ENCODE results near the gene LTBP3. TPM values are rescaled to one million over a fixed set of nuclear protein-coding genes. Genes with fewer than 3 reads are reported as not detected.
A peak's percentile ranks its signal among the peaks of the same experiment; 100 is the strongest.

The LTBP3 gene
- total RNA-seq, 3 donors from 2014 or later: 63.0 to 98.9 (median 95.7) TPM

DNA sequence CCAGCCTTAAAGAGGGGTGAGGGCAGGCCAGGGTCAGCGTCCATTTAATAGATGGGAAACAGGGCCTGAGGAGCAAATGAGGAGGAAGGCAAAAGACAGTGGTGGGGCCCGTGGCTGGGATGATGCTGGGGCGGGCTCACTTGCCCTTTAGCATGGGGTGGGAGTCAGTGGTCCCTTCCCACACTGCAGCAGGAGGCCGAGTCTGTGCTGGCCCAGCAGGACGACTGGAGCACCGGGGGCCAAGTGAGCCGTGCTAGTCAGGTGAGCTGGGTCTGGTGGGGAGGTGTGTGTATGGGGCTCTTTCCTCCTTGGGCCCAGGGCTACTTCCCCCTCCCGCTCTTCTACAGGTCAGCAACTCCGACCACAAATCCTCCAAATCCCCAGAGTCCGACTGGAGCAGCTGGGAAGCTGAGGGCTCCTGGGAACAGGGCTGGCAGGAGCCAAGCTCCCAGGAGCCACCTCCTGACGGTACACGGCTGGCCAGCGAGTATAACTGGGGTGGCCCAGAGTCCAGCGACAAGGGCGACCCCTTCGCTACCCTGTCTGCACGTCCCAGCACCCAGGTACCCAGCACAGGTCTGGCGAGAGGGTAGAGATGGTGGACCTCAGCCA, 20.4 kb downstream of the LTBP3 start:
- Histone ChIP-seq H3K4me1 (peaks cover 6 to 12% of the 10 kb centered on the region in 2 donors), H3K9me3 (no peaks in the 10 kb centered on the region), H3K36me3 (no peaks in the 10 kb centered on the region), H3K27ac (peak overlapping the region in 1 of 2 donors; percentile 19), H3K4me3 (no peak overlapping the region), H3K27me3 (no peaks in the 10 kb centered on the region)
- intact Hi-C loops (cut with DNase I; ENCODE audit: low total_unique reads): no loop called here
- no peak for DNase-seq (ENCODE audit: low spot score in 2 of 2)
- TF ChIP-seq POLR2A (IDR thresholded peaks at IDR 0.05): no peak
- TF ChIP-seq POLR2AphosphoS5 (IDR thresholded peaks at IDR 0.05): no peak
- TF ChIP-seq, protein P1, sequence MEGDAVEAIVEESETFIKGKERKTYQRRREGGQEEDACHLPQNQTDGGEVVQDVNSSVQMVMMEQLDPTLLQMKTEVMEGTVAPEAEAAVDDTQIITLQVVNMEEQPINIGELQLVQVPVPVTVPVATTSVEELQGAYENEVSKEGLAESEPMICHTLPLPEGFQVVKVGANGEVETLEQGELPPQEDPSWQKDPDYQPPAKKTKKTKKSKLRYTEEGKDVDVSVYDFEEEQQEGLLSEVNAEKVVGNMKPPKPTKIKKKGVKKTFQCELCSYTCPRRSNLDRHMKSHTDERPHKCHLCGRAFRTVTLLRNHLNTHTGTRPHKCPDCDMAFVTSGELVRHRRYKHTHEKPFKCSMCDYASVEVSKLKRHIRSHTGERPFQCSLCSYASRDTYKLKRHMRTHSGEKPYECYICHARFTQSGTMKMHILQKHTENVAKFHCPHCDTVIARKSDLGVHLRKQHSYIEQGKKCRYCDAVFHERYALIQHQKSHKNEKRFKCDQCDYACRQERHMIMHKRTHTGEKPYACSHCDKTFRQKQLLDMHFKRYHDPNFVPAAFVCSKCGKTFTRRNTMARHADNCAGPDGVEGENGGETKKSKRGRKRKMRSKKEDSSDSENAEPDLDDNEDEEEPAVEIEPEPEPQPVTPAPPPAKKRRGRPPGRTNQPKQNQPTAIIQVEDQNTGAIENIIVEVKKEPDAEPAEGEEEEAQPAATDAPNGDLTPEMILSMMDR (IDR thresholded peaks at IDR 0.05): no peak

DNA sequence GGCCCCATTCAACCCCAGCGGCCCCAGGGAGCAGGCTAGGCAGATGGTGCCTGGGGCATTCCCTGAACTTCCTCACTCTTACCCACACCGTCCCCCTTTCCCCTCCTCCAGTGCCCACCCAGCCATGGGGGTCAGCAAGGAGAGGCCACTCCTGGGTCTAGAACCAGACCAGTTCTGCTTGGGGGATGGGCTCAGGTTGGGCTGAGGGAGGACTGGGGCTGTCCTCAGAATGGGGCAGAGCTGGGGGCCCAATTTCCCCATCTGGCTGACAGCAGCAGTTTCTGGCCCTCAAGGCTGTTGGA, 20.9 kb downstream of the LTBP3 start:
- peak overlapping the region in 1 of 2 donors; percentile 19 for H3K27ac ChIP-seq

DNA sequence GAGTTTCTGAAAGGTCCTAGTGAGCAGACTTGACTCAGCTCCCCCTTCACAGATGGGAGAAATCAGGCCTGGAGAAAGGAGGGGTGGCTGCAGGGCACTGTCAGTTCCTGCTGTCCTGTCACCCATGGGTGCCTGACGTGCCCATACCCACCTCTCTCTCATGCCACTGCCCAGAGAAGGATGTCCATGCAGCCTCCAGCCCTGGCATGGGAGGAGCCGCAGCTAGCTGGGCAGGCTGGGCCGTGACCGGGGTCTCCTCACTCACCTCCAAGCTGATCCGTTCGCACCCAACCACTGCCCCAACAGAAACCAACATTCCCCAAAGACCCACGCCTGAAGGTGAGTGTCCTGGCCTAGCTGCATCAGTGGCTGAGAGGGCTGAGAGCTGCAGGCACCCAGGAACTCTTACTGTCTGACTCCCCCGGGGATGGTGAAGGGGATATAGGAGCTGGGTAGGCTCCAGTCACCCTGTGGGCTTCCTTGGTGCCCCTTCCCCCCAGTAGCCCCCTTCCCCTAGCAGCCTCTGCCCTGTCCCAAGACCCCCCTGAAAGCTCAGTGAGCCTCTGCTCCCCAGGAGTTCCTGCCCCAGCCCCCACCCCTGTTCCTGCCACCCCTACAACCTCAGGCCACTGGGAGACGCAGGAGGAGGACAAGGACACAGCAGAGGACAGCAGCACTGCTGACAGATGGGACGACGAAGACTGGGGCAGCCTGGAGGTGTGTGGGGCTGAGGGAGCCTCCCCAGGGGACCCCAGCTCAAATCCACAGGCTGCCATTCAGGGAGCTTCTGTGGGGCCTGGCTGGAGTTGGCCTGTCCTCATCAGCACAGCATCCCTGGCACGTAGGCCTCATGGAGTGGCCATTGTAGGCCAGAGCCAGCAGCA, 21.5 kb downstream of the LTBP3 start:
- DNase-seq (ENCODE audit: low spot score in 2 of 2): no peak

More for the DNA sequence above, 20.9 kb downstream of the LTBP3 start:
- H3K9me3 ChIP-seq: no peaks in the 10 kb centered on the region
- H3K4me1 ChIP-seq: peaks cover 6 to 12% of the 10 kb centered on the region in 2 donors
- DNase-seq (ENCODE audit: low spot score in 2 of 2): no peak
- TF ChIP-seq, protein P1 (IDR thresholded peaks at IDR 0.05): no peak
- TF ChIP-seq POLR2A (IDR thresholded peaks at IDR 0.05): no peak
- TF ChIP-seq POLR2AphosphoS5 (IDR thresholded peaks at IDR 0.05): no peak
- no peaks in the 10 kb centered on the region for H3K36me3 ChIP-seq
- no peaks in the 10 kb centered on the region for H3K27me3 ChIP-seq
- intact Hi-C loops (cut with DNase I; ENCODE audit: low total_unique reads): no loop called here
- H3K4me3 ChIP-seq: no peak overlapping the region

DNA sequence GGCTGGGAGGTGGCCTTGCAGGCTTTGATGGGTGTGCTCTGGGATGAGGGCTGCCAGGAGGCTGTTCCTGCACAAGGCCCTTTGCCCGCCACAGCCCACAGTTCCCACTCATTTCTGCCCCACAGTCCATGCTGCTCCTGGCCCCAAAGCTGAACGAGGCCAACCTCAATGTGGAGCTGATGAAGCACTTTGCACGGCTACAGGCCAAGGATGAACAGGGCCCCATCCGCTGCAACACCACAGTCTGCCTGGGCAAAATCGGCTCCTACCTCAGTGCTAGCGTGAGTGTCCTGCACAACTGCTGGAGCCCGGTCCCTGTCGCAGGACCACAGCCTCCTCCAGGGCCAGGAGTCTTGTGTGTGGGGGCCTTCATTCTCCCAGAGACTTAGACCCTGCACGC, 23.1 kb downstream of the LTBP3 start:
- H3K36me3 ChIP-seq: peaks cover 8% of the 10 kb centered on the region
- TF ChIP-seq, protein P1 (IDR thresholded peaks at IDR 0.05): no peak
- TF ChIP-seq POLR2AphosphoS5 (IDR thresholded peaks at IDR 0.05): no peak
- TF ChIP-seq POLR2A (IDR thresholded peaks at IDR 0.05): no peak
- intact Hi-C loops (cut with DNase I; ENCODE audit: low total_unique reads): no loop called here

More for the DNA sequence above, 21.5 kb downstream of the LTBP3 start:
- H3K9me3 ChIP-seq: no peaks in the 10 kb centered on the region
- no peaks in the 10 kb centered on the region for H3K27me3 ChIP-seq
- intact Hi-C loops (cut with DNase I; ENCODE audit: low total_unique reads): no loop called here
- H3K4me1 ChIP-seq: peaks cover 6 to 7% of the 10 kb centered on the region in 2 donors
- TF ChIP-seq, protein P1 (IDR thresholded peaks at IDR 0.05): no peak
- TF ChIP-seq POLR2A (IDR thresholded peaks at IDR 0.05) (no peak), POLR2AphosphoS5 (IDR thresholded peaks at IDR 0.05) (no peak)
- no peak overlapping the region for H3K4me3 ChIP-seq
- H3K36me3 ChIP-seq: no peaks in the 10 kb centered on the region
- H3K27ac ChIP-seq: peak overlapping the region in 1 of 2 donors; percentile 19

More for the DNA sequence above, 23.1 kb downstream of the LTBP3 start:
- no peak for DNase-seq (ENCODE audit: low spot score in 2 of 2)
- Histone ChIP-seq H3K9me3 (no peaks in the 10 kb centered on the region), H3K4me1 (no peaks in the 10 kb centered on the region), H3K27ac (no peak overlapping the region), H3K27me3 (no peaks in the 10 kb centered on the region), H3K4me3 (no peak overlapping the region)
